H1 (cell line): ENCODE results near the gene P2RX5. TPM values are rescaled to one million over a fixed set of nuclear protein-coding genes. Genes with fewer than 3 reads are reported as not detected.

ENCODE experiments used
- CTCF ChIA-PET: fragments of 300-600 bp; sonication (Branson Sonifier 250); formaldehyde crosslinking; loops from one replicate; lab custom pipeline; 2021; ENCODE audit not compliant: partially characterized antibody; lab: Charles Lee
- POLR2A ChIA-PET: fragments of 300-600 bp; sonication (Branson Sonifier 250); formaldehyde crosslinking; loops from one replicate; lab custom pipeline; 2021; ENCODE audit warnings: inconsistent platforms; ENCODE audit not compliant: partially characterized antibody; lab: Charles Lee
- DNase-seq, 2 experiments: peaks; one replicate each; pipeline versions ENCODE4 v3.0.0 to v3.0.0-alpha.2; 2010 to 2022; ENCODE audit warnings: low spot score in 2 of 2, low read depth in 1 of 2, mixed read lengths in 1 of 2
- FAIRE-seq: peaks from 2 replicates; lab custom pipeline; 2011; peaks lifted over from hg19 to GRCh38; lab: Jason Lieb, UNC
- H2AFZ ChIP-seq: 2 replicates; pipeline ENCODE4 v1.8.1; 2012; ENCODE audit warnings: low read length, inconsistent platforms
- H2AK5ac ChIP-seq: 2 replicates; pipeline ENCODE4 v1.6.1; 2013; ENCODE audit warnings: low read depth, low read length
- H2BK120ac ChIP-seq: replicated peaks from 2 replicates; pipeline ENCODE3; 2013; ENCODE audit warnings: low read depth, low read length, inconsistent platforms
- H2BK12ac ChIP-seq: 2 replicates; pipeline ENCODE4 v1.6.1; 2013; ENCODE audit warnings: low read depth, low read length
- H2BK15ac ChIP-seq: 2 replicates; pipeline ENCODE4 v1.6.1; 2013; ENCODE audit warnings: low read length
- H2BK20ac ChIP-seq: 2 replicates; pipeline ENCODE4 v1.6.1; 2013; ENCODE audit warnings: low read length
- H2BK5ac ChIP-seq: 2 replicates; pipeline ENCODE4 v1.6.1; 2013; ENCODE audit warnings: low read depth, low read length
- H3K14ac ChIP-seq: 2 replicates; pipeline ENCODE4 v1.6.1; 2013; ENCODE audit warnings: inconsistent platforms; ENCODE audit not compliant: insufficient read length
- H3K18ac ChIP-seq: 2 replicates; pipeline ENCODE4 v1.6.1; 2013; ENCODE audit warnings: low read length; ENCODE audit errors: extremely low read depth
- H3K23ac ChIP-seq: 2 replicates; pipeline ENCODE4 v1.6.1; 2013; ENCODE audit warnings: inconsistent platforms; ENCODE audit not compliant: insufficient read length
- H3K23me2 ChIP-seq: 2 replicates; pipeline ENCODE4 v1.6.1; 2013; ENCODE audit warnings: low read depth, low read length
- H3K27ac ChIP-seq: 2 replicates; pipeline ENCODE4 v1.6.1; 2011; ENCODE audit warnings: low read depth, low read length, inconsistent platforms
- H3K27me3 ChIP-seq, 4 experiments: replicated peaks in 1 of 4; 1 replicate in 1 of 4; 2 replicates in 3 of 4; pipeline versions ENCODE4 v1.6.1 to v1.8.1; 2011 to 2013; ENCODE audit warnings: low read length in 3 of 4, mild to moderate bottlenecking in 3 of 4, inconsistent platforms in 2 of 4, mixed read lengths in 2 of 4, moderate library complexity in 1 of 4; ENCODE audit not compliant: control insufficient read depth in 3 of 4, insufficient read depth in 3 of 4; ENCODE audit errors: extremely low read depth in 1 of 4
- H3K36me3 ChIP-seq, 4 experiments: 2 replicates each; pipeline versions ENCODE4 v1.6.1 to v1.8.1; 2011 to 2013; ENCODE audit warnings: mild to moderate bottlenecking in 4 of 4, low read length in 3 of 4, moderate library complexity in 2 of 4, control low read depth in 1 of 4, inconsistent platforms in 1 of 4; ENCODE audit not compliant: insufficient read depth in 4 of 4, control insufficient read depth in 2 of 4
- H3K4ac ChIP-seq: replicated peaks from 2 replicates; pipeline ENCODE3; 2013; ENCODE audit warnings: low read length, low read depth, mixed read lengths, inconsistent platforms; ENCODE audit not compliant: insufficient read length
- H3K4me1 ChIP-seq, 4 experiments: replicated peaks in 1 of 4; 1 replicate in 1 of 4; 2 replicates in 3 of 4; pipeline versions ENCODE4 v1.6.1 to v1.8.1; 2011 to 2013; ENCODE audit warnings: low read length in 3 of 4, inconsistent platforms in 2 of 4, mixed read lengths in 1 of 4; ENCODE audit not compliant: insufficient read depth in 4 of 4, control insufficient read depth in 3 of 4
- H3K4me2 ChIP-seq, 2 experiments: 2 replicates each; pipeline versions ENCODE4 v1.6.1 to v1.8.1; 2011 to 2013; ENCODE audit warnings: low read depth in 2 of 2, low read length in 2 of 2, control low read depth in 1 of 2, inconsistent platforms in 1 of 2, mild to moderate bottlenecking in 1 of 2; ENCODE audit not compliant: insufficient read depth in 1 of 2
- H3K4me3 ChIP-seq, 4 experiments: fragments of 200-600, 300-600 bp in 1 of 4; sonication (generic), shearing (Covaris generic), sonication (Bioruptor Twin) in 1 of 4; 2 replicates each; pipeline versions ENCODE4 v1.5.1 to v1.8.1; 2011 to 2016; ENCODE audit warnings: low read length in 4 of 4, low read depth in 3 of 4, control low read depth in 2 of 4, inconsistent platforms in 2 of 4, mild to moderate bottlenecking in 2 of 4, mixed read lengths in 1 of 4, moderate library complexity in 1 of 4; ENCODE audit not compliant: insufficient read depth in 2 of 4; ENCODE audit errors: extremely low read depth in 1 of 4
- H3K56ac ChIP-seq: replicated peaks from 2 replicates; pipeline ENCODE3; 2013; ENCODE audit warnings: low read depth, mild to moderate bottlenecking, mixed read lengths, low read length, inconsistent platforms; ENCODE audit not compliant: insufficient read length
- H3K79me1 ChIP-seq: 2 replicates; pipeline ENCODE4 v1.6.1; 2013; ENCODE audit warnings: low read depth, low read length, control low read depth
- H3K79me2 ChIP-seq, 2 experiments: 2 replicates each; pipeline versions ENCODE4 v1.6.1 to v1.8.1; 2012 to 2013; ENCODE audit warnings: low read length in 2 of 2, mild to moderate bottlenecking in 2 of 2, inconsistent platforms in 1 of 2; ENCODE audit not compliant: insufficient read depth in 2 of 2, control insufficient read depth in 1 of 2
- H3K9ac ChIP-seq, 4 experiments: replicated peaks in 1 of 4; 1 replicate in 1 of 4; 2 replicates in 3 of 4; pipeline versions ENCODE4 v1.6.1 to v1.8.1; 2011 to 2013; ENCODE audit warnings: low read depth in 3 of 4, low read length in 3 of 4, control low read depth in 2 of 4, mild to moderate bottlenecking in 2 of 4, moderate library complexity in 2 of 4, inconsistent platforms in 1 of 4; ENCODE audit errors: extremely low read depth in 1 of 4
- H3K9me3 ChIP-seq, 2 experiments: 2 replicates each; pipeline versions ENCODE4 v1.6.1 to v1.8.1; 2012 to 2013; ENCODE audit warnings: mild to moderate bottlenecking in 2 of 2, moderate library complexity in 2 of 2, control low read depth in 1 of 2, inconsistent platforms in 1 of 2, low read depth in 1 of 2, low read length in 1 of 2, mixed read lengths in 1 of 2; ENCODE audit not compliant: insufficient read depth in 2 of 2
- H4K20me1 ChIP-seq, 2 experiments: replicated peaks in 1 of 2; 2 replicates each; pipeline versions ENCODE3 to v1.8.1; 2011 to 2013; ENCODE audit warnings: inconsistent platforms in 2 of 2, low read length in 2 of 2, mild to moderate bottlenecking in 1 of 2; ENCODE audit not compliant: insufficient read depth in 2 of 2, control insufficient read depth in 1 of 2
- H4K5ac ChIP-seq: 2 replicates; pipeline ENCODE4 v1.6.1; 2013; ENCODE audit warnings: low read length, low read depth, mixed read lengths, inconsistent platforms; ENCODE audit not compliant: insufficient read length
- H4K8ac ChIP-seq: 2 replicates; pipeline ENCODE4 v1.8.0; 2013; ENCODE audit warnings: mild to moderate bottlenecking, moderate library complexity, low read length, inconsistent platforms; ENCODE audit not compliant: insufficient read depth; ENCODE audit errors: extremely low read depth
- H4K91ac ChIP-seq: replicated peaks from 2 replicates; pipeline ENCODE3; 2013; ENCODE audit warnings: low read length, mixed read lengths, inconsistent platforms; ENCODE audit not compliant: insufficient read length
- CREB1 ChIP-seq: IDR thresholded peaks from 2 replicates; pipeline ENCODE4 v1.6.1; 2012; ENCODE audit warnings: inconsistent platforms
- HDAC2 ChIP-seq, 2 experiments: fragments of 300-600 bp in 1 of 2; sonication (generic) in 1 of 2; IDR thresholded peaks; 2 replicates each; pipeline ENCODE4 v1.6.1; 2011 to 2012; ENCODE audit warnings: low read depth in 2 of 2, low read length in 2 of 2, mild to moderate bottlenecking in 2 of 2, moderate library complexity in 2 of 2, borderline replicate concordance in 1 of 2, inconsistent platforms in 1 of 2
- HDAC6 ChIP-seq: IDR thresholded peaks from one replicate; pipeline ENCODE4 v1.7.1; 2012; ENCODE audit warnings: low read depth, mild to moderate bottlenecking, inconsistent platforms, low read length, moderate library complexity
- SUZ12 ChIP-seq: fragments of 200-600 bp; sonication (generic); IDR thresholded peaks from 2 replicates; pipeline ENCODE4 v1.6.1; 2012; ENCODE audit warnings: mild to moderate bottlenecking, inconsistent platforms, low read length, moderate library complexity, mixed read lengths
- WGBS, 2 experiments: shearing (Covaris generic) in 1 of 2; methylation state at CpG; one replicate each; pipeline versions ENCODE4 v1.1.6 to v1.1.7; 2013 to 2015; ENCODE audit warnings: low lambda C conversion rate in 2 of 2, mixed read lengths in 2 of 2, inconsistent platforms in 1 of 2, low coverage in 1 of 2, missing lambda C conversion rate in 1 of 2; ENCODE audit not compliant: insufficient replicate concordance in 2 of 2, insufficient coverage in 1 of 2, insufficient read length in 1 of 2; ENCODE audit errors: extremely low coverage in 1 of 2, missing lambda C conversion rate in 1 of 2; 5-methylcytosine and 5-hydroxymethylcytosine counted together
- polyA plus RNA-seq, 7 experiments: library from polyadenylated mRNA; depleted of rRNA in 3 of 7; stranded (reverse) in 5 of 7; unstranded in 2 of 7; fragments of >200 nt in 5 of 7; fragments of 200-250 nt in 2 of 7; gene quantifications; 1 replicate in 5 of 7; 2 replicates in 1 of 7; 4 replicates in 1 of 7; pipeline versions ENCODE4 v1.2.1 to v1.2.3, GENCODE V29; 2011 to 2013; ENCODE audit warnings: missing spikeins in 2 of 7, mixed read lengths in 2 of 7
- total RNA-seq: library from RNA; stranded (reverse); fragmentation: NEBNext Ultra II Directional; extraction: Animal tissue kit (Norgen Biotek cat#: 25700); gene quantifications from 2 replicates; pipeline ENCODE4 v1.2.1, GENCODE V29; 2021

Gene P2RX5
- total and polyA plus RNA-seq, 2 of the 8 experiments (the other 6 are each of a cell fraction or from before 2014, with no cell fraction given), result 12.0 to 15.6 TPM

GRCh38 chr17:3745071-3745470, 49.1 kb upstream of the P2RX5 start:
- Histone ChIP-seq H4K8ac (no peak overlapping the region), H2AFZ (no peak overlapping the region), H3K18ac (no peak overlapping the region), H4K20me1 (no peaks in the 10 kb centered on the region), H2BK5ac (no peak overlapping the region), H3K23ac (no peak overlapping the region), H3K4ac (no peak overlapping the region), H3K4me2 (no peak overlapping the region), H2BK15ac (no peak overlapping the region), H2BK120ac (no peak overlapping the region), H2BK20ac (no peak overlapping the region), H4K5ac (no peak overlapping the region), H3K79me1 (no peaks in the 10 kb centered on the region), H3K36me3 (no peaks in the 10 kb centered on the region), H3K56ac (no peak overlapping the region), H3K14ac (no peak overlapping the region), H3K4me1 (no peaks in the 10 kb centered on the region), H3K4me3 (no peak overlapping the region), H2AK5ac (no peak overlapping the region), H3K27ac (no peak overlapping the region), H4K91ac (no peak overlapping the region), H3K23me2 (no peaks in the 10 kb centered on the region), H3K79me2 (no peaks in the 10 kb centered on the region), H3K9me3 (no peaks in the 10 kb centered on the region), H3K27me3 (no peaks in the 10 kb centered on the region), H3K9ac (no peak overlapping the region), H2BK12ac (no peak overlapping the region)
- CTCF ChIA-PET, result interaction anchor here (8.2 kb wide), 1 partner anchor 7 kb away, joined by 73 read pairs; no protein-coding TSS in a partner anchor
- DNase-seq (no peak), FAIRE-seq (no peak)
- TF ChIP-seq CREB1, result no peak
- no peak for TF ChIP-seq SUZ12
- no peak for TF ChIP-seq HDAC6
- TF ChIP-seq HDAC2 (IDR thresholded peaks at IDR 0.05; ENCODE audit: borderline replicate concordance in 1 of 2, low read depth in 2 of 2, low read length in 2 of 2), result no peak
- WGBS, 2 experiments, result 89% methylated on average over 7 of the region's 10 CpGs; no CpG with 5 or more reads in 1 of the 2 experiments
- POLR2A ChIA-PET, result interaction anchor here (1.1 kb wide), 1 partner anchor 77 kb away, joined by 3 read pairs; the partner anchor contains the start of genes EMC6 and TAX1BP3
